A673 (cell line): Measurements from ENCODE around the gene FLT3.

ENCODE experiments used
- EZH2 ChIP-seq: fragments of 200-600 bp; sonication (generic); IDR thresholded peaks from 2 replicates; pipeline ENCODE4 v1.6.1; 2017; ENCODE audit warnings: borderline replicate concordance, low read depth, mild to moderate bottlenecking, mixed read lengths, antibody characterized with exemption, low read length; ENCODE audit not compliant: poor library complexity, severe bottlenecking
- TF ChIP-seq, protein P1 (sequence below): fragments of 300-800, 200-600 bp; sonication (generic); conservative IDR thresholded peaks from 2 replicates; pipeline ENCODE4 v1.5.1; 2017; ENCODE audit warnings: low read depth, mild to moderate bottlenecking, antibody characterized with exemption, low read length, moderate library complexity, mixed read lengths

DNA sequence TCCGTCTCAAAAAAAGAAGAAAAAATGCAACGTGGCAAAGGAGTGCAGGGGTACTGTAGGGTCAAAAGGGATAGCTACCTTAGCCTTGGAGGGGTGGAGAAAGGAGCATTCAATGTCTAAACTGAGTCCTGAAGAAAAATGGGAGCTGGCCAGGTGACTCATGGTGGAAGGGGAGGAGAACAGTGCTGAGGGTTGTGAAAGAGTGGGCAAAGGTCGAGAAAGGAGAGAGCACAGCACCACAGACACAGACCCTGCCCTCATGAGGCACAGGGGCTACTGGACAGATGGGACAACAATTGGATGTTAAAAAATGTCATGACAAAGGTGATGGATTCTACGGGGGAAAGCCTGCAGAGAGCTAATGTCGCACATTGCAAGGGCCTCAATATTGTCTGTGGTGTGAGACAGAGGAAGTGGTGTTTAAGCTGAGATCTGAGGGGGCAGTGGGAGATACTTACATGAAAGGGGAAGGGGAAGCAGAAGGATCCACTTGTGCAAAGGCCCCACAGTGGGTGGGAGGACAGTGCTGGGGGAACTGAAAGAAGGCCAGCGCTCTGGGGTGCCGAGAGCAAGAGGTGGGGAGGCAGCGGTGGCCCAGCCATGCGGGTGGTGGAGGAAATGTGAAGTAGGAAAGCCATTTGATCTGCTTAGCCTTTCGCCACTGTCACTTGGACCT is 69.0 kb downstream of the FLT3 start:
- TF ChIP-seq, protein P1, sequence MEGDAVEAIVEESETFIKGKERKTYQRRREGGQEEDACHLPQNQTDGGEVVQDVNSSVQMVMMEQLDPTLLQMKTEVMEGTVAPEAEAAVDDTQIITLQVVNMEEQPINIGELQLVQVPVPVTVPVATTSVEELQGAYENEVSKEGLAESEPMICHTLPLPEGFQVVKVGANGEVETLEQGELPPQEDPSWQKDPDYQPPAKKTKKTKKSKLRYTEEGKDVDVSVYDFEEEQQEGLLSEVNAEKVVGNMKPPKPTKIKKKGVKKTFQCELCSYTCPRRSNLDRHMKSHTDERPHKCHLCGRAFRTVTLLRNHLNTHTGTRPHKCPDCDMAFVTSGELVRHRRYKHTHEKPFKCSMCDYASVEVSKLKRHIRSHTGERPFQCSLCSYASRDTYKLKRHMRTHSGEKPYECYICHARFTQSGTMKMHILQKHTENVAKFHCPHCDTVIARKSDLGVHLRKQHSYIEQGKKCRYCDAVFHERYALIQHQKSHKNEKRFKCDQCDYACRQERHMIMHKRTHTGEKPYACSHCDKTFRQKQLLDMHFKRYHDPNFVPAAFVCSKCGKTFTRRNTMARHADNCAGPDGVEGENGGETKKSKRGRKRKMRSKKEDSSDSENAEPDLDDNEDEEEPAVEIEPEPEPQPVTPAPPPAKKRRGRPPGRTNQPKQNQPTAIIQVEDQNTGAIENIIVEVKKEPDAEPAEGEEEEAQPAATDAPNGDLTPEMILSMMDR: no peak
- TF ChIP-seq EZH2: no peak
